Large intestine (tissue), 3 donors: ENCODE data around the gene TPST2. TPM values are rescaled to one million over a fixed set of nuclear protein-coding genes. Genes with fewer than 3 reads are reported as not detected.

ENCODE experiments used
- DNase-seq, 2 donors: peaks; one replicate each; pipeline versions ENCODE4 v3.0.0 to v3.0.0-alpha.2; 2013
- H3K27ac ChIP-seq: one replicate; pipeline ENCODE4 v1.5.1; 2013; ENCODE audit warnings: low read length
- H3K27me3 ChIP-seq: 2 replicates; pipeline ENCODE4 v1.6.1; 2013; ENCODE audit warnings: low read length; ENCODE audit not compliant: control insufficient read depth, insufficient read depth
- H3K36me3 ChIP-seq: 2 replicates; pipeline ENCODE4 v1.6.1; 2013; ENCODE audit warnings: low read length; ENCODE audit not compliant: control insufficient read depth, insufficient read depth
- H3K4me1 ChIP-seq: one replicate; pipeline ENCODE4 v1.6.1; 2013; ENCODE audit warnings: low read length; ENCODE audit not compliant: control insufficient read depth, insufficient read depth
- H3K4me3 ChIP-seq: one replicate; pipeline ENCODE4 v1.5.1; 2013; ENCODE audit warnings: low read length
- H3K9me3 ChIP-seq: one replicate; pipeline ENCODE4 v1.6.1; 2013; ENCODE audit warnings: mild to moderate bottlenecking, low read depth, low read length, moderate library complexity; ENCODE audit not compliant: control insufficient read depth
- WGBS: methylation state at CpG from one replicate; pipeline ENCODE4 v1.1.5; 2013; ENCODE audit warnings: low lambda C conversion rate; ENCODE audit not compliant: insufficient coverage; 5-methylcytosine and 5-hydroxymethylcytosine counted together
- polyA plus RNA-seq: library from polyadenylated mRNA; unstranded; fragments of 120-200 nt; gene quantifications from one replicate; pipeline ENCODE4 v1.2.1, GENCODE V29; 2013

The TPST2 gene
- polyA plus RNA-seq, 1 donor: 27.5 TPM

DNA sequence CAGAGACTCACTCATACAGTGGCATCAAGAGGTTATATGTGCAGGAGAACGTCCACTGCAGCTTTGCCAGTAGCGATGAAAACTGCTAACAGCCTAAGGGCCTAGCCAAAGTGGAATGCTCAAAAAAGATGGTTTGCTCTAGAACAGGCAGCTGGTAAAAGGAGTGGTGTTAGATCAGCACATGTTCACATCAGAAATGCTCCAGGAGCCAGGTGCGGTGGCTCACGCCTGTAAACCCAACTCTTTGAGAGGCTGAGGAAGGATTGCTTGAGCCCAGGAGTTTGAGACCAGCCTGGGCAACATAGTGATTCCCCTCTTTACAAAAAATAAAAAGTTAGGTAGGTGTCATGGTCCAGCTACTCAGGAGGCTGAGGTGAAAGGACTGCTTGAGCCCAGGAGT lies 67.3 kb downstream of the TPST2 start:
- peaks cover 9% of the 10 kb centered on the region for H3K4me1 ChIP-seq
- WGBS: no CpG with 5 or more reads among the region's 4 CpGs
- no peaks in the 10 kb centered on the region for H3K27me3 ChIP-seq
- H3K4me3 ChIP-seq: no peak overlapping the region
- no peaks in the 10 kb centered on the region for H3K9me3 ChIP-seq
- peaks cover 2% of the 10 kb centered on the region for H3K36me3 ChIP-seq
- DNase-seq: no peak
- no peak overlapping the region for H3K27ac ChIP-seq

- Histone ChIP-seq H3K4me1 (peaks cover 9% of the 10 kb centered on the region), H3K27ac (no peak overlapping the region), H3K27me3 (no peaks in the 10 kb centered on the region), H3K9me3 (no peaks in the 10 kb centered on the region), H3K36me3 (no peaks in the 10 kb centered on the region), H3K4me3 (no peak overlapping the region)
- no CpG with 5 or more reads among the region's 2 CpGs for WGBS
- no peak for DNase-seq
Measured at GRCh38 chr22:26522012-26522411, 67.9 kb downstream of the TPST2 start.

- no peaks in the 10 kb centered on the region for H3K36me3 ChIP-seq
- H3K27me3 ChIP-seq: no peaks in the 10 kb centered on the region
- 95% methylated on average over 3 of the region's 5 CpGs for WGBS
- H3K4me1 ChIP-seq: peaks cover 16% of the 10 kb centered on the region
- no peak overlapping the region for H3K4me3 ChIP-seq
- H3K9me3 ChIP-seq: no peaks in the 10 kb centered on the region
- no peak overlapping the region for H3K27ac ChIP-seq
- no peak for DNase-seq
Measured at GRCh38 chr22:26517429-26517828, 72.5 kb downstream of the TPST2 start.

GRCh38 chr22:26516503-26516902 lies 73.4 kb downstream of the TPST2 start:
- no peak overlapping the region for H3K4me3 ChIP-seq
- H3K4me1 ChIP-seq: peaks cover 16% of the 10 kb centered on the region
- no CpG with 5 or more reads among the region's 1 CpG for WGBS
- no peaks in the 10 kb centered on the region for H3K27me3 ChIP-seq
- H3K9me3 ChIP-seq: no peaks in the 10 kb centered on the region
- DNase-seq: no peak
- no peak overlapping the region for H3K27ac ChIP-seq
- H3K36me3 ChIP-seq: no peaks in the 10 kb centered on the region

DNA sequence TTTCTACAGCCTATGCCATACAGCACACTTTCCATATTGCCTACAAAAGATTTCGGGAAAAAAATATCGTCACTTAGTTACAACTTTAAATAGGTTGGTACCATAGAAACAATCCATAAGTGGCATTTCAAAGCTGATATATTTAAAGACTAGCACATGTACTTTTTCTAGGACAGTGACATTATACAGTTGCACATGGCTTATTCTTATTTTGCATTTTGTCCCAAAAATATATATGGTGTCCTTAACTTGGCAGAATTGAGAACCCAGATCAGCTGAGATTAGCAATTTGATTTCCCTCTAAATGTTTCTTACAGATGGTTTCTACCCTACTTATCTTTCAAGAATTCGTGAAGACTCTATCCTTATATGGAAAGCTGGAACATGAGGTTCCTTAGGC lies 74.0 kb downstream of the TPST2 start:
- H3K36me3 ChIP-seq: no peaks in the 10 kb centered on the region
- no peaks in the 10 kb centered on the region for H3K9me3 ChIP-seq
- no peaks in the 10 kb centered on the region for H3K27me3 ChIP-seq
- H3K4me3 ChIP-seq: no peak overlapping the region
- WGBS: 100% methylated on average over 2 of the region's 3 CpGs
- peaks cover 16% of the 10 kb centered on the region for H3K4me1 ChIP-seq
- no peak for DNase-seq
- no peak overlapping the region for H3K27ac ChIP-seq

DNA sequence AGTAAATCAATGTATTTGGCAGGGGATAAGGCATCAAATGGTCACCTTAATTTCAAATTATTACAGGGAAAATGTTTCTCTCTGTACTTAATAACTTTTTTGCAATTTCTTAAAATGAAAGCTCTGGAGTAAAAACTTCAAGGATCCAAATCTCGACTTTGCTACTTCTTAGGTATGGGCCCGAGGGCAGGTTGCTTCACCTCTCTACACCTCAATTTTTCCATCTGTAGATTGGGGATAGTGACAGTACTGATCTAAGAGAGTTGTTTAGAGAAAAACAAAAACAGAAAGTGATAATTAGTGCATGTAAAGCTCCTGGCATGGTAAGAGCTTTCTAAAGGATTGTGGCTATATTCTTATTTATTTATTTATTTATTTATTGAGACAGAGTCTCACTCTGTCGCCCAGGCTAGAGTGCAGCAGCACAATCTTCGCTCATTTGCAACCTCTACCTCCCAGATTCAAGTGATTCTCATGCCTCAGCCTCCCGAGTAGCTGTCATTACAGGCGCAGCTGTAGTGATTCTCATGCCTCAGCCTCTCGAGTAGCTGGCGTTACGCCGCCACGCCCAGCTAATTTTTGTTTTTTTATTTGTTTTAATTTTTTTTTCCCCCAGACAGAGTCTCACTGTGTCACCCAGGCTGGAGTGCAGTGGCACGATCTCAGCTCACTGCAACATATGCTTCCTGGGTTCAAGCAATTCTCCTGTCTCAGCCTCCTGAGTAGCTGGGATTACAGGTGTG lies 75.3 kb downstream of the TPST2 start:
- peaks cover 6% of the 10 kb centered on the region for H3K36me3 ChIP-seq
- H3K9me3 ChIP-seq: no peaks in the 10 kb centered on the region
- peak overlapping the region; percentile 55 for H3K27ac ChIP-seq
- whole genome bisulfite sequencing: 100% methylated on average over 1 of the region's 12 CpGs
- no peak for DNase-seq
- no peaks in the 10 kb centered on the region for H3K27me3 ChIP-seq
- H3K4me3 ChIP-seq: no peak overlapping the region
- H3K4me1 ChIP-seq: peaks cover 16% of the 10 kb centered on the region

DNA sequence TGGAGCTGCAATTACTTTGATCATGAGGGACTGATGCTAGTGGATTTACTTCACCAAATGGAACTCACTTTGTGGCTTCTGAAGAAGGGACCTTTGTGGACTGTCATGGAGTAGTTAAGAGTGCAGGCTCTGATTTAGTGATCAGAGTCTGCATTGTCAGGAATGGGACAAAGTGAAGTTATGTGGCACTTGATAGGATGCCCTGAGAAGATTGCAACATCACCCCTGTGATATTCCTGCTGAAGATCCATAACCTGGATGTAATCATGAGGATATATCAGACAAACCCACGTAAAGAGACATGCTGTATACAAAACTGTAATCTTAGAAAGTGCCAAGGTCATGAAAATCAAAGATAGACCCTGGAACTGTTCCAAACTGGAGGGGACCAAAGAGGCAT lies 76.1 kb downstream of the TPST2 start:
- WGBS: no CpG with 5 or more reads among the region's 1 CpG
- DNase-seq: peak; percentile 29 to 66
- Histone ChIP-seq H3K36me3 (peaks cover 14% of the 10 kb centered on the region), H3K9me3 (no peaks in the 10 kb centered on the region), H3K27ac (peak overlapping the region; percentile 55), H3K27me3 (no peaks in the 10 kb centered on the region), H3K4me1 (peaks cover 16% of the 10 kb centered on the region), H3K4me3 (no peak overlapping the region)

- Histone ChIP-seq H3K4me3 (peak within 1 kb of the TSS; percentile 88), H3K9me3 (no peaks in the 10 kb centered on the region), H3K36me3 (peaks cover 25% of the 10 kb centered on the region), H3K27ac (peak within 1 kb of the TSS; percentile 55), H3K4me1 (peaks cover 16% of the 10 kb centered on the region), H3K27me3 (no peaks in the 10 kb centered on the region)
- no CpG with 5 or more reads among the region's 40 CpGs for whole genome bisulfite sequencing
- DNase-seq: peak; percentile 90 to 93
Measured at GRCh38 chr22:26512149-26512793, 77.7 kb downstream of the TPST2 start, which contains the start of gene TFIP11. TSS of gene TFIP11 (minus strand) at chr22:26512473. CDS start at chr22:26510272, 2,201 bp downstream.

DNA sequence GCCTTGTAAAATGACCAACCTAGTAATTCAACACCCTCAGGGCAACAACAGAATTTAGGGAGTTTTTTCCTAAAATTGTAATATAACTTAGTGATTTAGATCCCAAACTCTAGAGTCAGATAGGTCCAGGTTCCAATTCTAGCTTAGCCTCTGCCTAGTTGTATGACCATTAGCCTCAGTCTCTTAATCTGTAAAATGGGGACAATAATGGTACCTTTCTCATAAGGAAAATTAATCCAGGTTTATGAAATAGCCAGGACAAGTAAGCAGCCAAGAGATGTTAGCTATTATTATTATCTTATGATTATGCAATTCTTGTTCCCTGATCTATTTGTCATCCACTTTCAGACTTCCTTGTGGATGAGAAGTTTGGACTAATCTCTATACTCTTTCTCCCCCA lies 81.8 kb downstream of the TPST2 start:
- Histone ChIP-seq H3K27me3 (no peaks in the 10 kb centered on the region), H3K36me3 (peaks cover 61% of the 10 kb centered on the region), H3K4me3 (no peak overlapping the region), H3K9me3 (no peaks in the 10 kb centered on the region), H3K4me1 (peaks cover 3% of the 10 kb centered on the region), H3K27ac (no peak overlapping the region)
- DNase-seq: no peak

DNA sequence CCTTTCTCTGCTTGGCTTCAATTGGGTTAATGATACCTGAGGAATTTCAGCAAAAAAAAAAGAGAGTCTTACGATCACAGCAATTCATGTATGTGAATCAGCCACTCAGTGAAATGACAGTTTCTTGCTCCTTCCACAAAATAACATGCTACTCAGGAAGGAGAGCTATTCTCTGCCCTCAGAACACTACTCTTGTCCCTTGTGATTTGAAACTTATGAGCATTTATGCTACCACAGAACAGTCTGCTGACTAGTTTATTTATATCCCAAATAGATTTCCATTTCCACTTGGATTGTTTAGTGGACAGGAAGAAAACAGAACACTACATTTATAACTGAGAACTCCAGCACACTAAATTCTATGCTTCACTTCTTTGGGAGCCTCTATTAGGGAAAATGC lies 86.2 kb downstream of the TPST2 start:
- peaks cover 83% of the 10 kb centered on the region for H3K36me3 ChIP-seq
- H3K4me3 ChIP-seq: no peak overlapping the region
- H3K27me3 ChIP-seq: no peaks in the 10 kb centered on the region
- no peak overlapping the region for H3K27ac ChIP-seq
- DNase-seq: no peak
- H3K9me3 ChIP-seq: no peaks in the 10 kb centered on the region
- no peaks in the 10 kb centered on the region for H3K4me1 ChIP-seq
- whole genome bisulfite sequencing: no CpG with 5 or more reads among the region's 1 CpG
